GM21447 (cell line): ENCODE measurements around the gene PGM5.

Experiments
- ATAC-seq: cut with Tn5 transposase; IDR thresholded peaks from one replicate; pipeline ENCODE4 v1.9.1; 2021; ENCODE audit not compliant: unreplicated experiment

Gene PGM5

DNA sequence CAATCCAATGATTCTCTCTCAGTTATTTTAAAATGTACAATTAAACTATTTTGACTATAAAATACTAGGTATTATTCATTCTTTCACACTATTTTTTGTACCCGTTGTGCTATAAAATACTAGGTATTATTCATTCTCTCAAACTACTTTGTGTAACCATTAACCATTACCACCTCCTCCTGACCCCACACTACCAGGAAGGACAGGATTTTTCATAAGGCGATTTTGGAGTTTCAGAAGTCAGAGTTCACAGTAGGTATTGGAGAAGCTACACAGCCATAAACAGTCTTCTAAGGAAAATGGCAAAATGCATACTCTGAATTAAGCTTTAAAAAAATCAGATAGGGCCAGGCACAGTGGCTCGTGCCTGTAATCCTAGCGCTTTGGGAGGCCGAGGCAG is 219.4 kb downstream of the PGM5 start:
- no peak for ATAC-seq

DNA sequence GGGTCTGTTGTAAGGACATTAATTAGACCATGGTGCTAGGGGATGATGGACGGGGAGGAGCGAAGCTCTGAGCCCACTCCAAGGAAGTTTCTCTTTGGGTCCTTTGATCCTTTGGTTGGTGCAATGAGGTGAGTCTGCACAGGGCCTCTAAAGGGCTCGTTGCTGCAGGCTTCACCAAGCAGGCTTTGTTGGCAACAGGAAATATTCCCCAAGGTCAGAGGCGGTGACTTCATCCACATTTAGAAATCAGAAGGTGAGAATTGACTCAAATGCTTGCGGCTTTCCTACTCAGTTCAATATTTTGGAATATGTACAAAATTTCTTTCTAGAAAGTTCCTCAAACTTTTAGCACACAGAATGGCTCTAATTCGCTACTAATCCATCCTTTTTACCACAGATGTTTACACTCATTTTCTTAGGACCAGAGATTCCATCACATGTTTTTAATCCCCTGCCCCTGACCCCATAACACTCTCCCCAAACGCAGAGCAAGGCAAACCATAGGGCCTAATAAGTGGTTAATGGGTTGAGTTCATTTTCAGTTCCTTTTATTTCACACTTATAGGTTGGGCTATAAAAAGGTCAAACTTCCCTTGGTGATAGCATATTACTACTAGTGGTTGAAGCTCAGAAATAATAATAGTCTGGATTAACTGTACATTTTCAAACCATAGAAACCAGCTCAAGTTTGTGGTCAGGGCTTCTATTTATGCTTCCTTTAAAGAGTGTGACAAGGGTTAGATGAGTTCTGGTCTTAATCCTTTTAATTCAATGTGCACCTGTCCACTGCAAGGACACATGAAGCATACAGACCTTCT is 221.6 kb downstream of the PGM5 start:
- ATAC-seq: peak; percentile 82
